Fibroblast of mammary gland (primary cell): ENCODE measurements around the gene MEP1B.

Source experiments
- DNase-seq: peaks from one replicate; pipeline ENCODE4 v3.0.0-alpha.2; 2010; ENCODE audit warnings: low read depth
- H3K4me3 ChIP-seq: 2 replicates; pipeline ENCODE4 v1.5.1; 2011; ENCODE audit warnings: low read depth, mild to moderate bottlenecking, low read length, moderate library complexity; ENCODE audit not compliant: control insufficient read depth
- CTCF ChIP-seq: conservative IDR thresholded peaks from 2 replicates; pipeline ENCODE4 v1.5.1; 2011; ENCODE audit warnings: low read depth, low read length, inconsistent platforms; ENCODE audit not compliant: control insufficient read depth, insufficient read depth

Gene MEP1B

GRCh38 chr18:32252141-32252860 lies 62.5 kb downstream of the MEP1B start:
- no peak for DNase-seq
- no peak overlapping the region for H3K4me3 ChIP-seq
- no peak for TF ChIP-seq CTCF

GRCh38 chr18:32255570-32255969 lies 65.7 kb downstream of the MEP1B start:
- TF ChIP-seq CTCF = no peak
- no peak overlapping the region for H3K4me3 ChIP-seq
- DNase-seq = no peak

- H3K4me3 ChIP-seq = no peak overlapping the region
- no peak for DNase-seq
- no peak for TF ChIP-seq CTCF
Observed at GRCh38 chr18:32257084-32257785, 67.4 kb downstream of the MEP1B start.

GRCh38 chr18:32258148-32258547 lies 68.3 kb downstream of the MEP1B start:
- DNase-seq = no peak
- no peak overlapping the region for H3K4me3 ChIP-seq
- no peak for TF ChIP-seq CTCF

- no peak for DNase-seq
- TF ChIP-seq CTCF = no peak
- no peak overlapping the region for H3K4me3 ChIP-seq
Observed at GRCh38 chr18:32258558-32259204, 68.8 kb downstream of the MEP1B start.

- TF ChIP-seq CTCF = no peak
- no peak for DNase-seq
Observed at GRCh38 chr18:32259553-32259952, 69.7 kb downstream of the MEP1B start.

More at GRCh38 chr18:32259553-32259952, 69.7 kb downstream of the MEP1B start:
- H3K4me3 ChIP-seq = no peak overlapping the region
